BLaER1 (cell line): ENCODE measurements around the gene SPTBN1.

Experiments used
- H3K27ac ChIP-seq: shearing (Covaris generic); formaldehyde crosslinking; 2 replicates; pipeline ENCODE4 v1.8.1; 2022
- H3K27me3 ChIP-seq: shearing (Covaris generic); formaldehyde crosslinking; 2 replicates; pipeline ENCODE4 v1.8.1; 2022
- H3K36me3 ChIP-seq: shearing (Covaris generic); formaldehyde crosslinking; 2 replicates; pipeline ENCODE4 v1.8.1; 2022
- H3K4me1 ChIP-seq: shearing (Covaris generic); formaldehyde crosslinking; 2 replicates; pipeline ENCODE4 v1.8.1; 2022
- H3K4me2 ChIP-seq: shearing (Covaris generic); formaldehyde crosslinking; 2 replicates; pipeline ENCODE4 v1.8.1; 2022
- H3K4me3 ChIP-seq: shearing (Covaris generic); formaldehyde crosslinking; 2 replicates; pipeline ENCODE4 v1.8.1; 2022
- H3K9ac ChIP-seq: shearing (Covaris generic); formaldehyde crosslinking; 2 replicates; pipeline ENCODE4 v1.8.1; 2022
- H3K9me3 ChIP-seq: shearing (Covaris generic); formaldehyde crosslinking; 2 replicates; pipeline ENCODE4 v1.8.1; 2022
- H4K20me1 ChIP-seq: shearing (Covaris generic); formaldehyde crosslinking; 2 replicates; pipeline ENCODE4 v1.8.1; 2022
- Cebpa-rat ChIP-seq: shearing (Covaris generic); IDR thresholded peaks from 2 replicates; pipeline ENCODE4 v1.8.1; 2022

Gene SPTBN1

DNA sequence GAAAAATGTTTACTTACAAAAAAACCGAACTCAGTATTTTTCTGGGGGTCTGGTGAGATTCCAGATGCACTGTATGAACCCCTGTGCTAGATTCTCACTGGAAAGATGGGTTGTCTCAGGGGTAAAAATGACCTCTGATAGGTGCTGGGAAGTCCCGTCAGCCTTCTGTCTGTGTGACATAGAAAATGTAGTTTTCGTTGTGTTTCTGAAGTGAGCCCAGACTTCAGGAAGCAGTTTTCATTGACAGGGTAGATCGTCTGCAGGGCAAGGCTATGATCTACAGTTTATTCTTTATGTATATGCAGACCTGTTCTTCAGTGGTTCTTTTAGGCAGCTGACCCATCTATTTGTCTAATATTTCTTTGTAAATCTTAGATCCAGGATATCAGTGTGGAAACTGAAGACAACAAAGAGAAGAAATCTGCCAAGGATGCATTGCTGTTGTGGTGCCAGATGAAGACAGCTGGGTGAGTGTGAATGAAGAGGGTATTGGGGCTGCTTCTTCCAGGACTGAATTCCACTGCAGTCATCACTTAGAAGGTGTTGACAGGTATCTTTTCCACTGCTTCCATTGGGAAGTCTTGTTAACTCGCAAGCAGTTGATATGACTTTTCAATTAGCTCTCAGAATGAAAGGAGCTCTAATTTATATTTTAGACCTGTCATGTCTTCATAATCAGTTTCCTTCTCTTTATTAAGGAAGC is 159.9 kb downstream of the SPTBN1 start:
- peaks cover 99% of the 10 kb centered on the region for H3K4me1 ChIP-seq
- no peaks in the 10 kb centered on the region for H3K27me3 ChIP-seq
- H4K20me1 ChIP-seq: peaks cover 72% of the 10 kb centered on the region

GRCh38 chr2:54617409-54617808 is 161.3 kb downstream of the SPTBN1 start:
- no peak overlapping the region for H3K4me3 ChIP-seq
- H3K36me3 ChIP-seq: peaks cover 97% of the 10 kb centered on the region
- H3K4me1 ChIP-seq: peaks cover 100% of the 10 kb centered on the region
- no peaks in the 10 kb centered on the region for H3K27me3 ChIP-seq
- H3K9me3 ChIP-seq: no peaks in the 10 kb centered on the region
- peaks cover 57% of the 10 kb centered on the region for H4K20me1 ChIP-seq
- H3K27ac ChIP-seq: peak overlapping the region; percentile 62; the same call in 1 of the 2 replicates
- no peak overlapping the region for H3K9ac ChIP-seq
- no peak for TF ChIP-seq Cebpa-rat
- H3K4me2 ChIP-seq: peak overlapping the region; percentile 83

More for the DNA sequence above, 159.9 kb downstream of the SPTBN1 start:
- Histone ChIP-seq H3K9ac (no peak overlapping the region), H3K27ac (peak overlapping the region; percentile 22; the same call in 1 of the 2 replicates), H3K9me3 (no peaks in the 10 kb centered on the region), H3K4me2 (peak overlapping the region; percentile 39), H3K4me3 (no peak overlapping the region), H3K36me3 (peaks cover 94% of the 10 kb centered on the region)
- no peak for TF ChIP-seq Cebpa-rat

DNA sequence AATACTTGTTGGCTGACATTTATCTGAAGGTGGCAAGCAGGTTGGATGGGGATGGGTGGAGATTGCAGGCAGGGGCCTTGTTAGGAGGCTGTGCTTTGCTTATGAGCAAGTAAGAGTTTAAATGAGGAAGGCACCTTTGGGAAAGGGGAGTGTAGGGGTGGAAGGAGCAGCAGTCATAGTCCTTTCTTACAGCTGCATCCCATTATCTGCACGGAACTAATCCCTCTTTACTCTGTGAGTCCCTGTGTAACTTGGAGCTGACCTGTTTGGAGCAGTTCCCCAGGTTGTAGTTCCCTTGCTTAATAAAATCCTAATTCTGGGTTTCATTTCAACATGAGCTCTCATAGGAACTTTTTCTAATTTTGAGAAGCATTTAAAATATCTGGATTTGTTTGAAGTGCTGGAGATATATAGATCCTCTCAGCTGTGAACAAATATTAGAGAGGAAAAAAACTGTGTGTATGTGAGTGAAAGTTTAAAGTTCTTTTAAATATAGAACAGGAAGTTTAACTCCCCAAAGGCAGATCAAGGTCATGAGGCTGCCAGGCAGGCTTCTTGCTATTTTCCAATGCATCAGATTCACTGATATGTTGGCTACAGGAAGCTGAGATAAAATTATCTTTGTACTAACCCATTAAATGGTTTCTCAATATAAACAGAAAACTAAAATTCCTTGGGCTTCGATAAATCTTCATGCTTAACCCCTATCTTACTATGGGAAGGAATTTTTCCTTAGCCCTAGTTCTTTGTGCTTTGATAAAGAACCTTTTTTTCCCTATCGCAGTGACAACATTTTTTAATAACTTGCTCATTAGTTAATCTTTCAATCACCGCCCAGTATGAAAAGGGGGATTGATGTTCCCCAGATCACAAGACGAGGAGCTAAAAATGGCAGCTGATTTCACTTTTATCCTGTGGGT is 162.8 kb downstream of the SPTBN1 start:
- Histone ChIP-seq H3K9ac (peak overlapping the region; percentile 43), H3K9me3 (no peaks in the 10 kb centered on the region), H4K20me1 (peaks cover 48% of the 10 kb centered on the region), H3K36me3 (peaks cover 97% of the 10 kb centered on the region), H3K4me2 (peak overlapping the region; percentile 83), H3K27ac (peak overlapping the region; percentile 62), H3K27me3 (no peaks in the 10 kb centered on the region), H3K4me3 (peak overlapping the region; percentile 35), H3K4me1 (peaks cover 100% of the 10 kb centered on the region)
- TF ChIP-seq Cebpa-rat: no peak

- no peaks in the 10 kb centered on the region for H3K9me3 ChIP-seq
- peaks cover 39% of the 10 kb centered on the region for H4K20me1 ChIP-seq
- H3K4me2 ChIP-seq: peak overlapping the region; percentile 83
- peaks cover 100% of the 10 kb centered on the region for H3K4me1 ChIP-seq
- 0 out of 2 replicates have a peak overlapping the region, but pooled peaks have one; percentile 35 for H3K4me3 ChIP-seq
- peak overlapping the region; percentile 43; the same call in 1 of the 2 replicates for H3K9ac ChIP-seq
- H3K27me3 ChIP-seq: no peaks in the 10 kb centered on the region
- TF ChIP-seq Cebpa-rat: no peak
- peaks cover 97% of the 10 kb centered on the region for H3K36me3 ChIP-seq
- H3K27ac ChIP-seq: peak overlapping the region; percentile 62
Observed at GRCh38 chr2:54619660-54620231, 163.6 kb downstream of the SPTBN1 start.

DNA sequence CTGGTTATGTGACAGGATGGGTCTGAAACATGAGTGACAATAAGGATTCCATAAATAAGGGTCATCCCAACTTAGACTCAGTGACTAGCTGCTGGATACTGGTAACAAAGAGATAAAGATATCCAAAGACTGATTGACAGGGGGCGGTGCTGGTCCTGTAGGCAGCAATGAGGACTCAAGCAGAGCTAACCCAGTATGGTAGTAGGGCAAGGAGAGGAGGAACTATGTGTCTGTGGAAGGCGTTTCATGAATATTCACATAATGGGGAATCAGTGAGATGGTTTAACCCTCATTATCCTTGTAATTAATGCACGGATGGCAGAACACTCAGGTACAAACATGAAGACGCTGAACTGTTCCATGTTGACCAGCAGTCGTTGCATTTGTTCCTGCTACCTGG is 164.8 kb downstream of the SPTBN1 start:
- H3K9ac ChIP-seq: no peak overlapping the region
- no peak overlapping the region for H3K4me3 ChIP-seq
- no peak for TF ChIP-seq Cebpa-rat
- H4K20me1 ChIP-seq: peaks cover 27% of the 10 kb centered on the region
- no peaks in the 10 kb centered on the region for H3K9me3 ChIP-seq
- peak overlapping the region; percentile 83 for H3K4me2 ChIP-seq
- peak overlapping the region; percentile 62; the same call in 1 of the 2 replicates for H3K27ac ChIP-seq
- no peaks in the 10 kb centered on the region for H3K27me3 ChIP-seq
- peaks cover 100% of the 10 kb centered on the region for H3K4me1 ChIP-seq
- H3K36me3 ChIP-seq: peaks cover 97% of the 10 kb centered on the region

GRCh38 chr2:54624591-54625071 is 168.5 kb downstream of the SPTBN1 start:
- Histone ChIP-seq H3K27ac (peak overlapping the region; percentile 39), H3K4me3 (peak overlapping the region; percentile 26; the same call in 1 of the 2 replicates), H3K4me2 (peak overlapping the region; percentile 70), H3K4me1 (peaks cover 99% of the 10 kb centered on the region), H3K9me3 (no peaks in the 10 kb centered on the region), H3K9ac (peak overlapping the region; percentile 55; the same call in 1 of the 2 replicates), H3K27me3 (no peaks in the 10 kb centered on the region), H3K36me3 (peaks cover 99% of the 10 kb centered on the region), H4K20me1 (peaks cover 27% of the 10 kb centered on the region)
- no peak for TF ChIP-seq Cebpa-rat

GRCh38 chr2:54626131-54626530 is 170.0 kb downstream of the SPTBN1 start:
- H4K20me1 ChIP-seq: peaks cover 27% of the 10 kb centered on the region
- TF ChIP-seq Cebpa-rat: no peak
- no peaks in the 10 kb centered on the region for H3K9me3 ChIP-seq
- no peak overlapping the region for H3K4me3 ChIP-seq
- no peak overlapping the region for H3K9ac ChIP-seq
- H3K27ac ChIP-seq: peak overlapping the region; percentile 39
- H3K36me3 ChIP-seq: peaks cover 99% of the 10 kb centered on the region
- H3K4me1 ChIP-seq: peaks cover 99% of the 10 kb centered on the region
- no peaks in the 10 kb centered on the region for H3K27me3 ChIP-seq
- peak overlapping the region; percentile 70 for H3K4me2 ChIP-seq

DNA sequence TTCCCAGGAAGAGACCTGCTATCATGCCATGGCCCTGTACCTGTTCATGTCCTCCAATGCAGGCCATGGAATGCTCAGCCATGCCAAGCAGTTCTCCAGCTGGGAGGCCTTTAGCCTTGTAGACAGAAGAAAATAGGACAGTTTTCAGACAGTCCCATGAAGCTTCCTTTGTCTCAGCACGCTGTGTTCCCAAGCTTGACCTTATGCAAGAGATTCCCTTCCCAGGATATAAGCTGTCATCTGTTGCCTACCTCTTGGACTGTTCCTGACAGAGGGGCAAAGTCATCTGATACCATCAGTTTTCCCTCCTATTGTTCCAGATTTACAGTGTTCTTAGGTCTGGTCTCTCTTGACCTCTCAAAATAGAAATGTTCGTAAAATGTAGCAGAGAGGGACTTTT is 170.8 kb downstream of the SPTBN1 start:
- Histone ChIP-seq H3K4me1 (peaks cover 99% of the 10 kb centered on the region), H3K36me3 (peaks cover 99% of the 10 kb centered on the region), H3K4me2 (peak overlapping the region; percentile 70), H3K27me3 (no peaks in the 10 kb centered on the region), H3K4me3 (no peak overlapping the region), H3K9ac (no peak overlapping the region), H4K20me1 (peaks cover 27% of the 10 kb centered on the region), H3K27ac (peak overlapping the region; percentile 39; the same call in 1 of the 2 replicates), H3K9me3 (no peaks in the 10 kb centered on the region)
- no peak for TF ChIP-seq Cebpa-rat

- peaks cover 99% of the 10 kb centered on the region for H3K4me1 ChIP-seq
- H3K4me2 ChIP-seq: peak overlapping the region; percentile 84
- no peaks in the 10 kb centered on the region for H3K27me3 ChIP-seq
- peak overlapping the region; percentile 87; the same call in 1 of the 2 replicates for H3K27ac ChIP-seq
- H3K4me3 ChIP-seq: no peak overlapping the region; the same call in 1 of the 2 replicates
- H3K9me3 ChIP-seq: no peaks in the 10 kb centered on the region
- peaks cover 99% of the 10 kb centered on the region for H3K36me3 ChIP-seq
- H4K20me1 ChIP-seq: peaks cover 27% of the 10 kb centered on the region
- 0 out of 2 replicates have a peak overlapping the region, but pooled peaks have one; percentile 32 for H3K9ac ChIP-seq
- no peak for TF ChIP-seq Cebpa-rat
Observed at GRCh38 chr2:54627973-54628372, 171.8 kb downstream of the SPTBN1 start.
